GM18502 (cell line): ENCODE data around the gene MPP3.
"Not testable (repeated sequence)": the region's sequence is repeated elsewhere in the genome, so short reads cannot be mapped to it uniquely, and the experiment has no call there.

Experiments used
- ATAC-seq: cut with Tn5 transposase; IDR thresholded peaks from one replicate; pipeline ENCODE4 v1.9.1; 2021; ENCODE audit warnings: mild to moderate bottlenecking; ENCODE audit not compliant: unreplicated experiment, poor library complexity

The MPP3 gene

GRCh38 chr17:43832976-43833829 lies at the start of gene MPP3:
Gene MPP3, minus strand, starts transcription at chr17:43833146. Its CDS starts 1,240 bp downstream, at chr17:43831906.
- no peak for ATAC-seq

GRCh38 chr17:43881758-43882505 lies 49.0 kb upstream of the MPP3 start:
- no peak for ATAC-seq

- ATAC-seq, result no peak
Observed at GRCh38 chr17:43881181-43881580, 48.2 kb upstream of the MPP3 start.

GRCh38 chr17:43880420-43880991 lies 47.6 kb upstream of the MPP3 start:
- ATAC-seq, result no peak

DNA sequence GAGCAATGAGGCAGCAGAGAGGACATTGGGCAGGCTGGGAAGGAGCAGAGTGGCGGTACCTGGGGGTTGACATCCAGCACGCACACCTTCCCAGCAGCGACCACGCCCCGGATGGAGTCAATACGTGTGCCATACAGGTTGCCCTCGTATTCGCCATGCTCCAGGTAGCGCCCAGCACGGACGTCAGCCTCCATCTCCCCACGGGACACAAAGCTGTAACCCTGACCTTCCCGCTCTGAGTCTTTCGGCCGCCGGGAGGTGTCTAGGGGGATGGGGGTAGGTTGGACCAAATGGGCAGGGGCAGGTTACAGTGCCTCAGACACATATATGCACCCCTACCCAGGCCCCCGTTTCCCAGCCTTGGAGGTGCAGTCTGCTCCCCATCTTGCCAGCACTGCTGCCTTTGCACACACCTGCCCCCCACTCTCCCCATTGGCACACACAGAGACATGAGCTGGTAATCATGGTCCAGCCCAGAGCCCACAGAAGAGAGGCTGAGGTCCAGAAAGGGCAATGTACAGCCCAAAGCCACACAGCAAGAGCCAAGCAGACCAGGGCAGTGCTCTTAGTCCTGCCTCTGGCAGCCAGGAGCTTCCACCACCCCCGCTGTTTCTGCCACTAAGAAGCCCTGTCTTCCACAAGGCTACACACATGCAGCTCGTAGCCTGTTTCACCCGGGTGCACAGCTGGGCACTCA lies 46.9 kb upstream of the MPP3 start:
- no peak for ATAC-seq

DNA sequence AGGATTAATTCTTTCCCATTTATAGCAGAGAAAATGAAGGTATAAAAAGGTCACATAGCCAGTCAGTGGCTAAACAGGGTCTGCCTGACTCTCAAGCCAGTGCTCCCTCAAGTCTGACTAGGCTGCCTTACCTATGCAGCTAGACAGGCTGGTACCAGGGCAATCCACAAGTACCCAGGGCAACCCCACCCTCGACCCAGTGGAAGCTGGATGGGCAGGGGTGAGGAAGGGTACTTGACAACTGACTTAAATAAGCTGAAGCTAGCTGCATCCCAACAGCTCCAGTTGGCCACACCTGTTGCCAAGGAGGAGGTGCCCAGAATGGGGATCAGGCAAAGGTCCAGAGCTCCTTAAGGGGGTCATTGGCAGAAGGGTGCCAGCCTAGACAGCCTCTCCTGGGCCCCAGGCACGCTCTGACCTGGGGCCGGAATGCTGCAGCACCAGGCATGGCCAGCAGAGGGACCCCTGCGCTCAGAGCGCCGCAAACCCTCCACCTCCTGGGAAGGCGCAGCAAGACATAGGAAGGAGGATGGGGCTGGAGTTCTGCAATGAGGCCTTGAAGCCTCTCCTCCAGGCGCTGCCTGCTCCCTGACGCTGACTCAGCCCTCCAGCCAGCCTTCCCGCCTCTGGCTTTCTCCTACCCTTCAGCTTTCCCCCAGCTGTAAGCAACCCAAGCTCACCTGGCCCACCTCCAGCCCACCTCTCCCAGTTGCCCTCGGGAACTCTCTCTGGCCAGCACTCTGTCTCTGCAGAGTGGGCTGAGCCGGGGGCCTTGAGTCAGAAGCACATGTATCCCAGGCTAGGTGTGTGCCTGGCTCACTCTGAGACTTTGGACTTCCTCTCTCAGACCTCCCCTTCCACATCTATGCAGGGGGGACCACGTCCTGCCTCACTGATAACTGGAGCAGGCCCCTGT lies 45.6 kb upstream of the MPP3 start:
- ATAC-seq, result no peak

DNA sequence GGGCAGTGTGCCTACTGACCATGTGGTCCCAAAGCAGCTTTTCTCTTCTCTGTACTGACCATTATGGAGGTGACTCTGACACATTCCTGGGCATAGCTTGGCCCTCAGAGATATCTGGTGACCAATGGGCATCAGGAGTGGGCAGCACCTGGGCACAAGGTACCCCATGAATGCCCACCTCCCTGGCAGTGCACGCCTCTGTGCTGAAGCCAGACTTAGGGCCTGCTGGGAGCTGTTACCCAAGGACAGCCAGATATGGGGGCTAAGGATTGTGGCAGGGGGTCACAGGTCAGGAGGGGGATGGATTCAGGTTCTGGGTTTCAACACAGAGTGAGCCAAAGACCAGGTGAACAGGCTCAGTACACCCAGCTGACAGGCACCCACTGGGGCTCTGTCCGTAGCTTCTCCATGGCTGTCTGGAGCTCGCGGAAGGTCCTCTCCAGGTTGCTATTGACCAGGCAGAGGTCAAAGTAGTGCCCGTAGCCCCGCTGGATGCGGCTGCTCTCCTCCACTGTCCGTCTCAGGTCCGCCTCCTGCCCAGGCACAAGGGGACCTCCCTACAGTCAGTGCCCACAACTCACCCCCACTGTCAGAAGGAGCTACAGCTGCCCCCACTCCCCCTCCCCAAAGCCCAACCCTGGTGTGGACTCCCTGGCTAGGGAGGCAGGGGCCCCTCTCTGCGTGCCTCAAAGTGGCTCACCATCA lies 44.7 kb upstream of the MPP3 start:
- no peak for ATAC-seq

- ATAC-seq, result no peak
Observed at GRCh38 chr17:43877031-43877430, 44.1 kb upstream of the MPP3 start.

DNA sequence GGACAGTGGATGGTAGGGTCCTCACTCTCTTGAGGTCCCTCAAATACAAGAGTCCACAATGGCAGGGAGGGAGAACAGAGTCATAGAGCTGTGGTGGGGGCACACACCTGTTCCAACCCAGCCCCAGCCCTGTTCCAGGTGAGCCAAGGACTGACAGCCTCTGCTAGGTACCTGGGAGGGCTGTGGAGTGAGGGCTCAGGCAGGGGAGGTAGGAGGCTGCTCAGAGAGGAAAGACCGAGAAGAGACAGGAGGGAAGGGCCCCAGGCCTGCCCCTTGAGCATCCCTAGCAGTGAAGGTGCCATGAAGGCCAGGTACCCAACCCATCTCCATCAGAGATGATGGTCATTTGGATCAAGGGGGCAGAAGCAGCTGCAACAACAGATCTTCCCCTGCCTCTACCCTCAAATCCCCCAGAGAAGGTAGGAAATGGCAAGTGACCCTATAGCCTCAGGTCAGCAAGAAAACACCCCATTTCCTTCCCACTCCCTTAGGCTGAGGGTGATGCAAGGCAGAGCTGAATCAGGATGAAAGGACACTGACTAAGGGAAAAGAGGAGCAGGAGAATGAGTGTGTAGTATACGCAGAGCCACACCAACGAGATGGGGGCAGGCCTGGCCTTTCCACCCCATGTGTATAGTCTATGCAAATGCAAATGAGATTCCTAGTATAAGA lies 42.7 kb upstream of the MPP3 start:
- ATAC-seq, result no peak

DNA sequence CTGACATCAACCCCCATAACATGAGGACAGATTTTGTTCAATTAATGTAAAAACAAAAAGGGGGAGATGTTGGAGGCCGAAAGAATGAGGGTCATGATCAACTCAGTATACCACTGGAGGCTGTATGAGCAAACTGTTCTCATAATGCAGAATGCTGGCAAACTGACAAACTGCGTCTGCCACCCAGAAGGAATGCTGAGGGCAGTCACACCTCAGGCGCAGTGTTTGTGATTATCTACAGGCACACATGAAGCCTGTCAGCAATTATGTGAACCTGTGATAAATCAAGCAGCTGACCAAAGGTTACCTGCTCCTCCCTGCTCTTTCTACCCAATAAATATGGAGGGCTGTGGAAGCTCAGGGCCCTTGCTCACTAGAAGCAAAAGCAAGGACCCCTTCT lies 41.3 kb upstream of the MPP3 start:
- no peak for ATAC-seq

- ATAC-seq, result no peak
Observed at GRCh38 chr17:43873815-43874214, 40.9 kb upstream of the MPP3 start.

- ATAC-seq, result no peak
Observed at GRCh38 chr17:43873091-43873490, 40.1 kb upstream of the MPP3 start.

- ATAC-seq, result no peak
Observed at GRCh38 chr17:43871946-43872690, 39.2 kb upstream of the MPP3 start.

DNA sequence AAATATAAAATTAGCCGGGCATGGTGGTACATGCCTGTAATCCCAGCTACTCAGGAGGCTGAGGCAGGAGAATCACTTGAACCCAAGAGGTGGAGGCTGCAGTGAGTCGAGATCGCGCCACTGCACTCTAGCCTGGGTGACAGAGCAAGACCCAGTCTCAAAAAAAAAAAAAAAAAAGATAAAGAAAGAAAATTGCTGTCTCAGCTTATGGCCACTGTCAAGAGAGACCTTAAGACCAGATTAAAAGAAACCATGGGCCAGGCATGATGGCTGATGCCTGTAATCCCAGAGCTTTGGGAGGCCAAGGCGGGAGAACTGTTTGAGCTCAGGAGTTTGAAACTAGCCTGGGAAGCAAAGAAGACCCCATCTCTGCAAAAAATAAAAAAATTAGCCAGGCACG lies 36.1 kb upstream of the MPP3 start:
- not testable (repeated sequence) for ATAC-seq

GRCh38 chr17:43868226-43868994 lies 35.5 kb upstream of the MPP3 start:
- no peak for ATAC-seq

DNA sequence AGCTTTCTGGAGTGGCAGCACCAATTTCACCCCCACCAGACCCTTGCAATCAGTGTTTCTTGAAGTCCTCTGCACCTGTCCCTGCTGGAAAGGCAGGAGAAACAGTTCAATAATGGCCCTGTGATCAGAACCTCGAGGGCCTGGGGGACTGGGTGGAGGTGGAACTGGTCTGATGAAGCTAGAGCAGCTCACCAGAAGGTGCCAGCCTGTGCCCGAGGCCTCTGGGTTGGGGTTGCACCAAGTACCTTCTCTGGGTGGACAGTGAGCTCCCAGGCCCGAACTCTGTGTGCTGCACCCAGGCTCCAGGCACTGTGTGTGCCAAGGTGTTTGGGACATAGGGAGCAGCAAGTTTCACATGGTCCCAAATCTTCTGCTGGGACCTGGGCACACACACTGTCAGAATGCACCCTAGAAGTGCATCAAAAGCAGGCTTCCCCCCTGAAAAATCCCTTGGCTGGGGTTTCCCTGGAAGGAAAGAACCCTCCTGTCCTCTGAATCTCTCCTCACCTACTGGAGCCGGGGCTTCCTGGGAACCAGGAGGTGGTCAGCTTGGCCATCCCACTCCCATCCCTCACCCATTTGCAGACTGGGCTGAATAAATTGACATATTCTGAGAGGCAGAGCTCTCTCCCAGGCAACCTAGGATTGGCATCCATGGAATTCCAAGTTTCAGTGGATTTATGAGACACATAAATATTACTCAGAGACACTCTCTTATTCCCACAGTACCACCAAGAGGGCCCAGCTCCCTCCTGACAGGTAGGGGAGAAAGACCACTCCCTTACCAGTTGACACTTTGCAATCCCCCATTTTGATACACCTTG lies 31.4 kb upstream of the MPP3 start:
- no peak for ATAC-seq
